Testis (tissue), 2 donors: ENCODE results near the gene SYT1.

Source experiments
- POLR2A ChIP-seq: fragments of 450-650 bp; IDR thresholded peaks from one replicate; pipeline ENCODE4 v1.6.1; 2017; ENCODE audit warnings: antibody characterized with exemption, mild to moderate bottlenecking, moderate library complexity
- TF ChIP-seq, protein P1 (sequence below), 3 experiments: fragments of 450-650 bp in 2 of 3; fragments of 200-600 bp in 1 of 3; sonication (generic) in 1 of 3; IDR thresholded peaks; one replicate each; pipeline ENCODE4 v1.5.1; 2016 to 2019; ENCODE audit warnings: antibody characterized with exemption in 3 of 3, mild to moderate bottlenecking in 2 of 3, moderate library complexity in 1 of 3

DNA sequence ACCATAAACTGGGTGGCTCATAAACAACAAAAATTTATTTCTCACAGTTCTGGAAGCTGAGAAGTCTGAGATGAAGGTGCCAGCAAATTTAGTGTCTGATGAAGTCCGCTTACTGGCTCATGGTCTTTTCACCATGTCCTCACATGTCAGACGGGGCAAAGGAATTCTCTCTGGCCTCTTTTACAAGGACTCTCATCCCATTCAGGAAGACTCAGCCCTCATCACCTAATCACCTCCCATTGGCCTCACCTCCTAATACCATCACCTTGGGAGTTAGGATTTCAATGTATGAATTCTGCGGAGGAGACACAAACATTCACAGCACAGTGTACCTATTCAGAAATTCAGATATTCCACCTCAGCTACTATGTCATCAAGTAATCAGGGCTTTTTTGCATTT, 468.6 kb downstream of the SYT1 start:
- no peak for TF ChIP-seq POLR2A
- TF ChIP-seq, protein P1, sequence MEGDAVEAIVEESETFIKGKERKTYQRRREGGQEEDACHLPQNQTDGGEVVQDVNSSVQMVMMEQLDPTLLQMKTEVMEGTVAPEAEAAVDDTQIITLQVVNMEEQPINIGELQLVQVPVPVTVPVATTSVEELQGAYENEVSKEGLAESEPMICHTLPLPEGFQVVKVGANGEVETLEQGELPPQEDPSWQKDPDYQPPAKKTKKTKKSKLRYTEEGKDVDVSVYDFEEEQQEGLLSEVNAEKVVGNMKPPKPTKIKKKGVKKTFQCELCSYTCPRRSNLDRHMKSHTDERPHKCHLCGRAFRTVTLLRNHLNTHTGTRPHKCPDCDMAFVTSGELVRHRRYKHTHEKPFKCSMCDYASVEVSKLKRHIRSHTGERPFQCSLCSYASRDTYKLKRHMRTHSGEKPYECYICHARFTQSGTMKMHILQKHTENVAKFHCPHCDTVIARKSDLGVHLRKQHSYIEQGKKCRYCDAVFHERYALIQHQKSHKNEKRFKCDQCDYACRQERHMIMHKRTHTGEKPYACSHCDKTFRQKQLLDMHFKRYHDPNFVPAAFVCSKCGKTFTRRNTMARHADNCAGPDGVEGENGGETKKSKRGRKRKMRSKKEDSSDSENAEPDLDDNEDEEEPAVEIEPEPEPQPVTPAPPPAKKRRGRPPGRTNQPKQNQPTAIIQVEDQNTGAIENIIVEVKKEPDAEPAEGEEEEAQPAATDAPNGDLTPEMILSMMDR (IDR thresholded peaks at IDR 0.05), result no peak
